CD4-positive, alpha-beta T cell treated with Interleukin-15 for 4 hours (primary cell): ENCODE data around the gene LRRC40.
"Not testable (repeated sequence)": the region's sequence is repeated elsewhere in the genome, so short reads cannot be mapped to it uniquely, and the experiment has no call there.

ENCODE experiments used
- DNase-seq: peaks from one replicate; pipeline ENCODE4 v3.0.0-alpha.2; 2020; ENCODE audit warnings: low spot score

LRRC40 gene

DNA sequence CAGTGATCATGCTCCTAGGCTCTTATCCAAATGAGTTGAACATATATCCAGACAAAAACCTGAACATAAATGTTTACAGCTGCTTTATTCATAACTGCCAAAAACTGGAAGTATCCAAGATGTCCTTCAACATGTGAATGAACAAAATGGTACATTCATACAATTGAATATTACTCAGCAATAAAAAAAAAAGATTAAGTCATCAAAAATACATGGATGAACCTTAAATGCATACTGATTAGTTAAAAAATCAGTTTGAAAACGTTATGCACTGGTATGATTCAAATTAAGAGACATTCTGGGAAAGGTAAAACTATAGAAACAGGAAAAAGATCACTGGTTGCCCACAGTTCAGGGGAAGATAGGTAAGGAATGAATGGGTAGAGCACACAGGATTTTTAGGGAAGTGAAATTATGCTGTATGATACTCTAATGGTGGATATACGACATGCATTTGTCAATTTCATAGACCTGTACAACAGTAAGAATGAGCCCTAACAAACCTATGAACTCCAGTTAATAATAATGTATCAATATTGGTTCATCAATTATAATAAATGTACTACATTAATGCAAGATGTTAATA, 3.1 kb downstream of the LRRC40 start:
- no peak for DNase-seq

DNA sequence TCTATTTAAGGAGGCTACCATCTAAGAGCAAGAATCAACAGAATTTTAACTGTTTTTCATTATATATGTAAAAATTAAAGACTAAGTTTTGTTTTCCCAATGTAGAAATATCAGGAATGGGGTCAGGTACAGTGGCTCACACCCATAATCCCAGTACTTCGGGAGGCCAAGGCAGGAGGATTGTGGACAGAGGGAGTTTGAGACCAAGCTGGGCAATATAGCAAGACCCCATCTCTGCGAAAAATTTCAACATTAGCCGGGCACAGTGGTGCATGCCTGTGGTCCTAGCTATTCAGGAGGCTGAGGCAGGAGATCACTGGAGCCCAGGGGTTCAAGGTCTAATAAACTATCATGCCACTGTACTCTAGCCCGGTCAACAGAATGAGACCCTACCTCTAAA, 5.3 kb downstream of the LRRC40 start:
- no peak for DNase-seq

DNA sequence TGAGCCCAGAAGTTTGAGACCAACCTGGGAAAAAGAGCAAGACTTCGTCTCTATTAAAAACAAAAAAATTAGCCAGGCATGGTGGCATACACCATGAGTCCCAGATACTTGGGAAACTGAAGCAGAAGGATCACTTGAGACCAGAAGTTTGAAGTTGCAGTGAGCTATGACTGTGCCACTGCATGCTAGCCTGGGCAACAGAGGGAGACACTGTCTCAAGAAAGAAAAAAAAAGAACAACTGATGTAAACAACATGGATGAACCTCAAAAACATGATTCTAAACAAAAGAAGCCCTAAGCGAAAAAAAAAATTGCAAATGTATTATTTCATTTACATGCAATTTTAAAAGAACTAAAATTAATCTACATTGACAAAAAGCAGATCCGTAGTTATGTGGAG, 9.0 kb downstream of the LRRC40 start:
- DNase-seq: no peak

DNA sequence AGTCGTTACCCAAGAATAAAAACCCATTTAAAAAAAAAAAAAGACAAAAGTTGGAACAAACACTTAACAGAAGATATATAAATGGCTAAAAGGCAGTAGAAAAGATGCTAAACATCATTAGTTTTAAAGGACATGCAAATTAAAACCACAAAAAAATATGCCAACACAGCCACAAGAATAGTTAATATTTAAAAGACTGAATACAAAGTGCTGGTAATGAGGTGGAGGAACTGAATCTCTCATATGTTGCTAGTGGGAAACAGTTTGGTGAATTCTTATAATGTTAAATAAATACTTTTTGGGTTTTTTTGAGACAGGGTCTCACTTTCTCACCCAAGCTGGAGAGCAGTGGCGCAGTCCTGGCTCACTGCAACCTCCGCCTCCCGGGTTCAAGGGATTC, 10.0 kb downstream of the LRRC40 start:
- DNase-seq: no peak

DNA sequence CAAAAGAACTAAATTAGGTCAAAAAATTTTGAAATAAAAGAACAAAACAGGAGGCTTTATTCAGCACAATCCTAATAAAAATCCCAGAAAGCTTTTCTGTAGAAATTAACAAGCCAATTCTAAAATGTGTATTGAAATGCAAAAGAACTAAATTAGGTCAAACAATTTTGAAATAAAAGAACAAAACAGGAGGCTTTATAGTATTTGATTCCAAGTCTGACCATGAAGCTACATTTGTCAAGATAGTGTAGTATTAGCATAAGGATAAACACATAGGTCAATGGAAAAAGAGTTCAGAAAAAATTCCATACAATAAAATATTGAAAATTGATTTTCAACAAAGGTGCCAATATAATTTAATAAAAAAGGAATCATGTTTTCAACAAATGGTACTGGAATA, 10.8 kb downstream of the LRRC40 start:
- no peak for DNase-seq

DNA sequence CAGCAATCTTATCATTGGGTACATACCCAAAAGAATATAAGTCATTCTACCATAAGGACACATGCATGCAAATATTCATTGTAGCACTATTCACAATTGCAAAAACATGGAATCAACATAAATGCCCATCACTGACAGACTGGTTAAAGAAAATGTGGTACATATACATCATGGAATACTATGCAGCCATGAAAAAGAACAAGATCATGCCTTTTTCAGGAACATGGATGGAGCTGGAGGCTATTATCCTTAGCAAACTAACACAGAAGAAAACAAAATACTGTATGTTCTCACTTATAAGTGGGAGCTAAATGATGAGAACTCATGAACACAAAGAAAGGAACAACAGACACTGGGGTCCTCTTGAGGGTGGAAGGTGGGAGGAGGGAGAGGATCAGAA, 12.9 kb downstream of the LRRC40 start:
- not testable (repeated sequence) for DNase-seq

DNA sequence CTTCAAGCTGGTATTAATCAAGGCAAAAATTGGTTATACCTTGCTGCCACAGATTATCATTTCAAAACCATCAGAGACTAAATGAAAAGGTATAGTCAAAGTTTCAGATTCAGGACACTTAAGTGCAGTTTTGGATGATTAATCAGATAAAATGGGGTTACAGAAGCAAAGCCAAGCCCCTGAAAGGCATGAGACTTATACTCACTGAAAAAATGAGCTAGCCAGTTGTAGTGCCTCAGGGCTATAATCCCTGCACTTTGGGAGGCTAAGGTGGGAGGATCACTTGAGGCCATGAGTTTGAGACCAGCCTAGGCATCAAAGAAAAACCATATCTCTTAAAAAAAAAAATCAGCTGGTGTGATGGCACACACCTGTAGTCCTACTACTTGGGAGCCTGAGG, 15.2 kb downstream of the LRRC40 start:
- no peak for DNase-seq

DNA sequence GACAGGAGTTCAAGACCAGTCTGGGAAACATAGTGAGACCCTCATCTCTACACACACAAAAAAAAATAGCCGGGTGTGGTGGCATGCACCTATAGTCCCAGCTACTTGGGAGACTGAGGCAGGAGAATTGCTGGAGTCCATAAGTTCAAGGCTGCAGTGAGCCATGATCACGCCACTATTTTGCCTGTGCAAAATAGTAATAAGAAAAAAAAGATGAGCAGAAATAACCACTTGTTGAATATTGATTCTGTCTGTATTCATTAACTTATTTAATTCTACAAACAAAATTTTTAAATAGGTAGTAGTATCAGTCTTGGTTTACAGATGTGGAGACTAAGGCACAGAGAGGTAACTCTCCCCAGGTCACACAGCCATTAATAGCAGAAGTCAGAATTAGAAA, 16.9 kb downstream of the LRRC40 start:
- DNase-seq: no peak

DNA sequence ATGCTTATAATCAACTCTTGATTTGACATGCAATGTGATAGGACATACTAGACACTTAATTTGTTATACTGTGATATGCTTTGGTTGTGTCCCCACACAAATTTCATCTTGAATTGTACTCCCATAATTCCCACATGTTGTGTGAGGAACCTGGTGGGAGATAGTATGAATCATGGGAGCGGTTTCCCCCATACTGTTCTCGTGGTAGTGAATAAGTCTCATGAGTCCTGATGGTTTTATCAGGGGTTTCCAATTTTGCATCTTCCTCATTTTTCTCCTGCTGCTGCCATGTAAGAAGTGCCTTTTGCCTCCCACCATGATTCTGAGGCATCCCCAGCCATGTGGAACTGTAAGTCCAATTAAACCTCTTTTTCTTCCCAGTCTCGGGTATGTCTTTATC, 20.2 kb downstream of the LRRC40 start:
- not testable (repeated sequence) for DNase-seq

DNA sequence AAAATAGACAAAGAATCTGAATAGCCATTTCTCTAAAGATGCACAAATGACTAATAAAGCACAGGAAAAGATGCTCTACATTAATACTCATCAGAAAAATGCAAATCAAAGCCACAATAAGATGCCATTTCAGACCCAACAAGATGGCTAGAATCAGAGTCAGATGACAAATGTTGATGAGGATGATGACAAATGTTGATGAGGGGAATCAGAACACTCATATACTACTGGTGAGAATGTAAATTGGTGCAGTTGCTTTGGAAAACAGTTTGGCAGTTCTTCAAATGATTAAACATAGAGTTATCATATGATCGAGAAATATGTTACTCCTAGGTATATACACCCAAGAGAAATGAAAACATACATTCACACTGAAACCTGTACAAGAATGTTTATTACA, 33.9 kb downstream of the LRRC40 start:
- DNase-seq: no peak

DNA sequence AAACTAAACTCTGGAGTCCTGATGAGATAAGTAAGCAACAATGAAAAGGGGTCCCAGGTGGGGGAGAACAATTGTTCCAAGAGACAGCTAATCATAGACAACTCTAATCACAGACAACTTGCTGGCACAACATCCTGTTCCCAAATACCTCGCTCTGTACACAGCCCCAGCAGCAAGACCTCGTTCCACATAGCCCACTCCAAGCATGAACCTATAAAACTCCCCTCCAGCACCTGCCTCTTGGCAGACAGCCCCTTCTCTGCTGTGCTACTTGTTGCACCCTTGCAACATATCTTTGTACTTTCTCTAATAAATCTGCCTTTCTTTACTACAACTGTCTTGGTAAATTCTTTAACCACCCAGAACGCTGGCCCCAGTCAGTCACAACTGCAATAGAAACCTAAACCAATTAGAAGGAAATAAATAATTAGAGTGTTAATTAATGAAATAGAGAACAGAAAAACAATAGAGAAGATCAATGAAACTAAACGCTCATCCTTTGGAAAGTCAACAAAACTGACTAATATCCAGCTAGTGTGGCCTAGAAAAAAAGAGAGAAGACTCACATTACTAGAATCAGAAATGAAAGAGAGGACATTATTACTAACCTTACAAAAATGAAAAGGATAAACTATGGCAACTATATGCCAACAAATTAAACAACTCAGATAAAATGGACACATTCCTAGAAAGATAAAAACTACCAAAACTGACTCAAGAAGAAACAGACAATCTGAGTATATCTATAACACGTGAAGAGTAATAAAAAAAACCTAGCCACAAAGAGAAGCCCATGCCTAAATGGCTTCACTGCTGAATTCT, 36.1 kb downstream of the LRRC40 start:
- DNase-seq: no peak

DNA sequence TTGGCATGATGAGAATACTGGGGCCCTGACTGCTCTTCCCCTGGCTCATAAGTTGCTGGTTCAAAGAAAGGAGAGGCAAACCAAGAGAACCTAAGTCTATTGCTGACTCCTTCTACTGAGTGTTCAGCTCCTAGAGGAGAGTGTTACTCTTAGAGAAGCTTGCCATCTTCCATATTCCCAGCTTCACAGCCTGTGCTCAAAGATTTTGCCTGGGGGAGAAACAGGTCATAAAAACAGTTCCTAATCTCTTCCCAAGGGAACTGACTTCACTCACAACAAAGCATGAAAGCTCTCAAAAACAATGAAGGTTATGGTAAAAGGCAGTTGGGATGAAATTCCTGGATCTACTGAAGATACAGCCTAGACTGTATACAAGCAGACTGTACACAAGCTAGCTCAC, 37.1 kb downstream of the LRRC40 start:
- DNase-seq: no peak

DNA sequence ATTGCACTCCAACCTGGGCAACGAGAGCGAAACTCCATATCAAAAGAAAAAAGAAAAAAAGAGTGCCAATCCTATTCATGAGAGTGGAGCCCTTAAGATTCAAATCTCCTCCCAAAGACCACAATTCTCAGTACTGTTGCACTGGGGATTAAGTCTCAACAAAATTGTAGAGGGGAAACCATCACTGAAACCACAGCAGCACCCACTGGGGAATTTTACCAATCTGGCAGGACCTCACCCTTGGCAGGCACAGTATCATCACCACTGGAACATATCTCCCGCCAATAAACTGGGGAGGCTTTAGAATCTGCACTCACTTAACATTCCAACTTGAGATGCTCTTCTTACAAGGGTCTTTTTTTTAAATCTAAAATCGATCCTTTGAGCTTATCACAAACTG, 41.0 kb downstream of the LRRC40 start:
- no peak for DNase-seq

DNA sequence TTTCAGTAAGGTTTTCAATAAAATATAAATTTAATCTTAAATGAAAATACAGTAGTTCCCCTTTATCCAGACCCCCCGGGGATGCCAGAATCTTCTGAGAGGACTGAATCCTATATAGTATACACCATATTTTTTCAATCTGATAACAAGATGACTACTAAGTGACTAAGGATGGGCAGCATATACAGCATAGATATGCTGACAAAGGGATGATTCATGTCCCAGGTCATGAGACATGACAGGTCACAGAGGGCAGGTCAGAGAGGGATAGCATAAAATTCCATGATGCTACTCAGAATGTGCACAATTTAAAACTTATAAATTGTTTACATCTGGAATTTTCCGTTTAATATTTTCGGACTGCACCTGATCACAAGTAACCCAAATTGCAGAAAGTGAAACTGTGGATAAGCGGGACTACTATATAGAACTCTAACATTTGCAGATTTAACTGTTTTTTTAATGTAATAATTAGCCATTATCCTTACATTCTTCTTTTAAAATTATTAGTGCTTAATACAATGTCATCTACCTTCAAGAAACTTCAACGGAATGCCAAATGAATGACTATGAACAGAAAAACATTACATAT, 48.8 kb downstream of the LRRC40 start:
- DNase-seq: no peak

DNA sequence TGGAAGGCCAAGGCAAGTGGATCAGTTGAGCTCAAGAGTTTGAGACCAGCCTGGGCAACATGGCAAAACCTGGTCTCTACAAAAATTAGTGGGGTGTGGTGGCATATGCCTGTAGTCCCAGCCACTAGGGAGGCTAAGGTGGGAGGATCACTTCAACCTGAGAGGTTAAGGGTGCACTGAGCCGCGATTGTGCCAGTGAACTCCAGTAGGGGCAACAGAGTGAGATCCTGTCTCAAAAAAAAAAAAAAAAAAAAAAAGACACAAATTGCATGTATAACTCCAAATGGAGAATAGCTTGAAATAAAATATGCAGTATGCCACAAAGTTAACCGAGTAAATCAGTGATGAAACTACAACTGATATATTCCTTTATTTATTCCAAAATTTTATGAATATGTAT, 51.6 kb downstream of the LRRC40 start:
- no peak for DNase-seq

DNA sequence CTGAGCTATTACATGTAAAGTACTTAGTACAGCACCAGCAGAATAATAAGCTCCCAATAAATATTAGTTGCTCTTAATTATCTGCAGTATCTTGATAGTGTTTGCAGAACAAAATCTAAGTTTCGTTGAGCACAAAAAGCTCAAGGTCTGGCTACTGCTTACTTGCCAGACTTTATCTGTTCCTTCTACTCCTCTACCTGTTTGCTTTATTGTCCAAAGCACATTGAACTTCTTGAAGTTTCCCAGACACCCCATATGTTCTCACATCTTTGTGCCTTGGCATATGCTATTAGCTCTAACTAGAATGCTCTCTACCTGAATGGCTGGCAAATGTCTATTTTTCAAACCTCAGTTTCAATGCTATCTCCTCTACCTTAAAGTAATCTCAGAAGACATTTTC, 54.9 kb downstream of the LRRC40 start:
- DNase-seq: no peak

DNA sequence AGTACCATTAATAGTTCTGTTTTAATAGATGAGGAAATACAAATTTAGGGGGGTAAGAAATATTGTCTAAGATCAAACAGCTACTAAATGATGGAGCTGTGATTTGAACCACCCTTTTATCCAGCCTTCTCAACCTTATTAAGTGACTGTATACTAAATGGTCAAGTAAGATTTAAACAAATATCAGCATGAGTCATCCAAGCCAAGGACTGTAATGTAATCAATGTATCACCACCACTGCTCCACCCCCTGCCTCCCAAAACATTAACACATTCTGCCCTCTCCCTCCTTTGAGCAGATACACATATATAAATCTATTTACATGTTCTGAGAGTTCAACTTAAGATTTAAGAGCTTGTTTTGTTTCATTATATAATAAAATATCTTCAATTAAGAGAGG, 58.9 kb downstream of the LRRC40 start:
- no peak for DNase-seq

DNA sequence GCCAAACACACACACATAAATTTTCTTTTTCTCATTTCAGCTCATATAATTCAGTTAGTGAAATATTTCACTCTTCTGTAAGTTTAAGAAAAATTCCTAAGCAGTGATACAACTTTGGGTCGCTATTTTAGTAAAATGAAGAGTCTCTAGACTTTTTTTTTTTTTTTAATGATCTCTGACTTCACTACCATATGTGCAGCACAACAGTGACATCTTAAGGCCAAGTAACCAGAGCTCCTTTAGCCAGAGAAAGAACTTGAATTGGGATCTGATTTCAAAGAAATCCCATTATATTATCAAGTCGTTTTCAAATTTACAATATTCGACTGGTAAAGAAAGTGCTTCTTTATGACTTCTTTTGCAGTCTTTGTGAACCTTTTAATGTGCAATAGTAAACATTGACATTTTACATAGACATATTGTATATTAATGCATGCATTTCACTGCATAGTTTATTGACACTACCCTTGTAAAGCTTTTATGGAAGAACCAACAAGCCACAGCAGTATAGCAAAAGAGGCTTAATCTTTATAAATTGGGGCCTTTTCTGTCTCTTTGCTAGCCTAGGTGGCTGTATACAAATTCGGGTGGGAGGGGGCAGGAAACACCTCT, 62.2 kb downstream of the LRRC40 start:
- no peak for DNase-seq

DNA sequence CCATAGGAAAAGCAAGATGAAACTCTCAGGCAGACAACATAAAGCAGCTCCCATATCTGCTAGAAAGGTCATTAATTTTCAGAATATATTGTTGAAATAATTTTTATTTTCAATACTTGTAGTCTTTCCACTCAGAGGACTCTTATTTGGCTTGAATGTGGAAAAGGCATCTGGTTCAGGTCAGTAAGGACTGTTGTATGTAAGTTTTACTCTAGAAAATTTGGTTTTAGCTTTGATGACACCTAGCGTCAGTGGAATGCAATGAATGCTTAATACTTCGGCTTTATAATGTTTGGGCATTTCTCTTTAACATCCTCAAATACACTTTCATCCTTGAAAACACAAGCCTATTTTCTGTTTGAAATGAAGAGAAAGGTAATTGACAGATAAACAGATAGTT, 63.3 kb downstream of the LRRC40 start:
- no peak for DNase-seq

DNA sequence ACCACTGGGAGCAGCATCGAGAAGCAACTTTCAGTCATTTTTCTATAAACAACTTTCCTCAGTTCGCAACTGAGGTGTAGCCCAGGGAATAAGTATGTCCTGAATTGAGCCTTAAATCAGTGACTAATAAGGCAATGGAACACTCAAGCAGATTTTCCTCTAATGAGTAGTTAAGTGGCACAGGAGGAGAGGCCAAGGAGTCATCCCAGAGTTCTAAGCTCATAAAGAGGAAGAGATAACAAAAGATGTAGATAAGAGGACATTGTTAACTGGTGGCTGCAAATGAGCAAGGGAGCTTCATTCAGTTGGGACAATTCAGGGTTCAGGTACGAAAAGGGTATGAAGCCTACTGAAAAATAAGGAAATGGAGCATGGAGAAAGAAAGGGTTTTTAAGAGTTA, 64.5 kb downstream of the LRRC40 start:
- no peak for DNase-seq

DNA sequence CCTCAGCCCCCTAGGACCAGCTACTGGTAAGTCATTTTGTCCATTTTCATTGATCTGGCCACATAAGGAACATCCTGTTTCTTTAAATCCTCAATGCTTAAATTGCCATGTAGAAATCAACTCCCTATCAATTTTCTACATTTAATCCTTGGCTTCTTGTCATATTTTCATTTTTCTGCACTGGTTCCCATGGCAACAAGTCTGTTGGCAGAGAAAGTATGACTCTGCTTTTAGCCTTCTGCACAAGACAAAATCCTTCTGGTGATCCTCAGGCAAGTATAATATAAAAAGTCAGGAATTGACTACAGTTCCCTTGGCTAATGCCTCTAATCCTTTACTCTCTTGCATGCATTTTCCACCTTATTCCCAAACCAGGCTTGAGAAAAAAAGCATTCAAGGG, 65.0 kb downstream of the LRRC40 start:
- DNase-seq: no peak

DNA sequence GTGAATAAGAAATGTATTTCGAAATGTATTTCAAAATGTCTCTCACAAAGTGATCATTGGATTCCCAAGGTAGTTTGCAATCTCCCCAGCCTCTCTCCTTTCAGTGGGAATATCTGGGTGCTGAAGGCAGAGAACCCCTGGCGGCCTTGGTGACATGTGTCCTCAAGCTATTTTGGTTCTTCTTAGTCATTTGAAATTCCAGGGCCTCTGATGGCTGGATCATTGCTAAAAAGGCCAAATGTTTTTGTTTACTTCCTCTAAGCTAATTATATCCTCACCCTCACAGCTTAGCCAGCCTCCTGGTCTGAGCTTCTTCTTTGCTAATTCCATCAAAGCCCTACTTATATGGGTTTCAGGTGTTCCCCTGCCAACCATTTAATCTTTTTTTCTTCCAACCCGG, 71.2 kb downstream of the LRRC40 start:
- DNase-seq: no peak

DNA sequence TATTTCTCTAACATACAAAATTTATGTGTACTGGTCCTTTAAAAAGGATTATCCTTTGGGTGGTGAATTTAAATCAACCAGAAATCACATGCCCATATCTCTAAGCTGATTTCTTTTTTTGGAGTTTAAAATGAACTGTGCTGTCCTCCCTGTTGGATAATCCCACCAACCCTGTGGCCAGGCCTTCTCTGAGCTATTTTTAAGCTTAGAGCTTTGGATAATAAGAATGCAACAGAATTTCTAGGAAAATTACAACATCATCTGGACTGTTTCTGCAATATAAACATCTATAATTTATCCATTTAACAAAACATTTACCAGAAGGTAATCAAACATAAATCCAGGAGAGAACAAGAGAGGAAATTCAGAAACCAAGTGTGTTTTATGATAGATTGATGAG, 88.3 kb downstream of the LRRC40 start:
- DNase-seq: no peak
